ENCODE results near the gene CASD1.

Gene CASD1

DNA sequence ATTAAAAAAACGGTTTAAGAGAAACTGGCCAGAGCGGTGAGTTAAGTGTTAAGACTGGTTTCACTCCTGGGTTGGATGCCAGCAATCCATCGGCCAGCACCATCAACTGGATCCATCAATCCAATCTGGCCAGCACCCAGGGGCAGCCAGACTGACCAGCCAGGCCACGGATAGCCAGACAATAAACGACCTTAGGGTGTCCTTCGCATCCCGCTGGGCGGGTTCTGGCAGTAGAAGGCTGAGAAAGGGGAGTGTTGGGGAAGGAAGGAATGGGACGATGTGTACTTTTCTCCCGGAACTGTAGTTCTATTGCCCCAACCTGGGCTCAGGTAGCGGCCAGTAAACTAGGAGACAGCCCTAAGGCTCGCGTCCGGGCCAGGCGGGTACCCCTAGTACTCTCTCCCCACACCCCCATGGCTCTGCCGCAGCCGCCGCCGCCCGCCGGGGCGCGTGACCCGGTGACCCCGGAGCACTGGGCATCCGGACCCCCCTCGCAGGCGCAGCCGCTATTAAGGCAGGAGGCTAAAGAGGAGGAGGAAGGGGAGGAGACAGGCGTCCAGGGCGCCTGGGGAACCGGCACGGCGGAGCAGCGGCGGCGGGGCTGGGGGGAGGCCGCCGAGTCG, at the start of gene CASD1:
TSS of gene CASD1 (plus strand) at position 546 of the 623 bp plus-strand sequence. CDS start 276 bp downstream, outside the sequence.
- peak; percentile 69 for DNase-seq (ENCODE audit: low spot score)

DNA sequence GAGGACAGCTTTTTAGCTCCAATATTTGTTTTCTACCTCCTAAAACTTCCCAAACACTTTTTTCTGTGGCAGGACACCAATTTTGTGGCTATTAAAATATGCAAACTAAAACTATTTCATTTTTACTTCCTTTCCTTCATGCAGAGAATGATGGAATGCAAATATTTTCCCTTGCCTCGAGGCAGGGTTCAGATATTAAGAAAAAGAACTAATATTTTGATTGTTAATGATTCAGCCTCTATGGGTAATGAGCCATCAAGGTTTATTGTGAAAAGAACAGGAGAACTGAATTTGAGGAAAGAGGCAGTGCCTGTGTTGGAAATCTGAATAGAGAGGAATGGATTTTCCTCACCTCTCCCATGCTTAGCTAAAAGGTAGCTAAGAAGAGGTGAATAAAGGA, 43.1 kb upstream of the CASD1 start:
- no peak for DNase-seq (ENCODE audit: low spot score)

DNA sequence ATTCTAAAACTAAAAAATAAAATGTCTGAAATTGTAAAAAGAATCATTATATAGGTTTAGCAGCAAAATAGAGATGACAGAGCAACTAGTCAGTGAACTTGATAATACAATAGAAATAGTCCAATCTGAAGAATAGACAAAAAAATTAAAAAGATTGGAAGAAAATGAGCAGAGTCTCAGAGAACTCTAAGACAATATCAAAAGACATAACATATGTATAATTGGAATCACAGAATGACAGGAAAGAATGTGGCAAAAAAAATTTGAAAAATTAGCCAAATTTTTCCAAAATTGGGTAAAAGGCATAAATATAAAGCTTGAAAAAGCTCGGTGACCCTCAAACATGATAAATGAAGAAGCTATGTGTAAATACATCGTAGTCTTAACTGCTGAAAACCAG, 38.0 kb upstream of the CASD1 start:
- DNase-seq (ENCODE audit: low spot score), result no peak

DNA sequence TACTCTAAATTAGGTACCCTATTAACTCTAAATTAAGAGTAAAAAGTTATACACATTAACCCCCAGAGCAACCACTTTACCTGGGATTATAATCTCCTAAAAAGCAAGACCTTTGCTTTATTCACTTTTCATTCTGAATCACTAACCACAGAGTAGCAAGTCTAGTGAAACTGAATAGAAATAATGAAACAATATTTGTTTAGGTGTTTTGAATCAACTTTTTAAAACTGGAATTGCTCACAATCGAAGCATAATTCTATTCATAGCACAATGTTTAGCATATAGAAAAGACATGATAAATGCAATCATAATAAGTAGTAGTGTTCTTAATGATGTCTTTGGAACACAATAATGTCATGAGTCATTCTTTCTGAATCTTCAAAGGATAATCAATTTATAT, 37.0 kb upstream of the CASD1 start:
- DNase-seq (ENCODE audit: low spot score), result no peak

DNA sequence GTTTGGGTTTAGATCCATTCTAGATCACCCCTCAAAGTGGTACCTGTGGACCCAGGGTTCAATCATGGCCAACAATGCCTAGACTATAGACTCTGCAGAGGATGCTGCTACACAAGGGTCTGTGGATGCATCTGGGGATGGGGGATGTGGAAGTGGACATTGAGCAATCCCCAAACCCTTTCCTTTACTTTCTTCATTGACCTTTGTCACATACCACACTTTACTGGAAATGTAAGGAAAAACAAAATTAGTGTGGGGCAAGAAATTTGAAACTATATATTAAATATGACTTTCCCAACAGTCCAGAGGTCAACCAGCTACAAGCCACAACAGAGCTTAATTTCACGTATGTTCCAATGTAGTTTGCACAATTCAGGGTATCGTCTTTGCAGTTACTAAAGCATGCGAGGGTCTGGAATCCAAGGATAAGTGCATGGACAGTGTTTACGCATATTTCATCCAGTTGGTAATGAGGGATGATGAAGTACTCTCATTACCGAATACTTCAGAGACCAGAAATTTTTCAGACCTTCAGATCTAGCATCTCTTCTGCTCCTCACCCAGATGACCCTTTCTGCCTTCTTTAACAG, 33.3 kb upstream of the CASD1 start:
- no peak for DNase-seq (ENCODE audit: low spot score)

DNA sequence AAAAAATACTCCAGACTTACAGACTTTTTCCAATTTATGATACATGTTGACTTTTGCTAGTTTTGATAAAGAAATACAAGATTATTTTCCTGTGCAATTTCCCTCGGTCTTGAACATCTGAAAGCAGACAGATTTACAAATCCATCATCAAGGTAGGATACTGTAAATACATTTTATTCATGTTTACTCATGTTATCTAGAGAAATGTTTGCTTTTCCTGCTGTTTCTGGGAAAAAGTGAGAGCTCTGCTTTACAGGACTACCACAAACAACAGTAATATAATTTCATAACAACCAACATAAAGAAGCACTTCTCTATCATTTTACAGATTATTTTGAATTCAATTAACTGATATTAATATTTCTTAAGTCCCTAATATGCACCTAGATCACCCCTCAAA, 31.7 kb upstream of the CASD1 start:
- DNase-seq (ENCODE audit: low spot score), result no peak

DNA sequence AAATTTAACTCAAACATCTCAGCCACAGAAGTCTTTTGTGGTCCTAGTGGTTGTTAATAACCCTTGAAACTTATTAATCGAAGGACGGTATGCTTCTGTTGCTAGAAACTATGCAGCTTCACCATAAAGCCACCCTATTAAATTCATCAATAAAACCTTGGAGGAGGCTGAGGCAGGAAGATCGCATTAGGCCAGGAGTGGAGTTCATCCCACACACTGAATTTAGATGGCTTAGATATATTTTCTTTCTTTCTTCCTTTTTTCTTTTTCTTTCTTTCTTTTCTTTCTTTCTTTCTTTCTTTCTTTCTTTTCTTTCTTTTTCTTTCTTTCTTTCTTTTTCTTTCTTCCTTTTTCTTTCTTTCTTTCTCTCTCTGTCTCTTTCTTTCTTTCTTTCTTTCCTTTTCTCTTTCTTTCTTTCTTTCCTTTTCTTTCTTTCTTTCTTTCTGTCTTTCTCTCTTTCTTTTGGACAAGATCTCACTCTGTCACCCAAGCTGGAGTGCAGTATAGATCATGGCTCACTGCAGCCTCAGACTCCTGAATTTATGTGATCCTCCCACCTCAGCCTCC, 30.9 kb upstream of the CASD1 start:
- no peak for DNase-seq (ENCODE audit: low spot score)

DNA sequence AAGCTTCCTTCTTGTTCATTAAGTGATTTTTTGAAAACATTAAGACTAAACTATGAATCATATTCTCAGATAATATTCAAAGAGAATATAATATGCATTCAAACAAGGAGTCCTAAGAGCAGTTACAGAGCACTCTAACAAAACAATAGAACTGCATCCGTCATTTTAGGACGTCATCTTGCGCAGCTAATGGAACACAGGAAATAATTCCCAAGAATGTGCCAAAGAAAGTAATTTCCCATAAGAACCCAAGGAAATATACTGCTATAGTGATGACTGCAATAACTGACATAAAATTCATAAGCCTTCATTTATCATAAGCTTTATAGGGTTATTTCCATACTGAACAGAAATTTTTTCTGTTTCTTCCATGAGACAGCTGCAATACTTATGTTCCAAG, 28.3 kb upstream of the CASD1 start:
- no peak for DNase-seq (ENCODE audit: low spot score)

DNA sequence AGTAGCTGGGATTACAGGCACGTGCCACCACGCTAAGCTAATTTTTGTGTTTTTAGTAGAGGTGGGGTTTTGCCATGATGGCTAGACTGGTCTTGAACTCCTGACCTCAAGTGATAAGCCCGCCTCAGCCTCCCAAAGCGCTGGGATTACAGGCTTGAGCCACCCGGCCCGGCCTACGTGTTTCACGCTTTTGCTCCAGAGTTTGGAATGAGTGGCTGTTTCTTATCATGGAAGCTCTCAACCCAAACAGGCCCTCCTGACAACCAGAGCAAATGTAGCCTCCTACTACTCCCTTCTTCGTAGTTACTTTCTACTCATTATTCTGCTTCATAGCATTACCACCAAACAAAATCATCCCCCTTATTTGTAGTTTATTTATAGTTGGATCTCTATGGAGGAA, 26.8 kb upstream of the CASD1 start:
- no peak for DNase-seq (ENCODE audit: low spot score)

DNA sequence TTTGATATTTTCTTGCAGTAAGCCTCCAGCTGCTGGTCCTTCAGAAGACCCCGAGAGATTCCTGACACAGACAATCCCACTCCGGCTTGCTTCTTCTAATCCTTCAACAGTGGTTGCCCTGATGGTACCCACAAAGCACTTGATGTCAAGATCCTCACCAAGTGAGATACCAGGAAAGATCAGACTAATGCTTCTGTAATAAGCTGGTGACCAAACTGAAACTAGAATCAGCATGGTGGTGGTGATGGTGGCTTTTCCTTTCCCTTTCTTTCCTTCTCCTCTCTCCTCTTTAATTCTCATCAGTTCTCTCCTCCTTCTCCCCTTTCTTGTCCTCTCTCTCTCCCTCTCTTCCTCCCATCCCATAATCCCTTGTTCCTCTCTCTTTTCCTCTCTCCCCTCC, 25.8 kb upstream of the CASD1 start:
- no peak for DNase-seq (ENCODE audit: low spot score)

DNA sequence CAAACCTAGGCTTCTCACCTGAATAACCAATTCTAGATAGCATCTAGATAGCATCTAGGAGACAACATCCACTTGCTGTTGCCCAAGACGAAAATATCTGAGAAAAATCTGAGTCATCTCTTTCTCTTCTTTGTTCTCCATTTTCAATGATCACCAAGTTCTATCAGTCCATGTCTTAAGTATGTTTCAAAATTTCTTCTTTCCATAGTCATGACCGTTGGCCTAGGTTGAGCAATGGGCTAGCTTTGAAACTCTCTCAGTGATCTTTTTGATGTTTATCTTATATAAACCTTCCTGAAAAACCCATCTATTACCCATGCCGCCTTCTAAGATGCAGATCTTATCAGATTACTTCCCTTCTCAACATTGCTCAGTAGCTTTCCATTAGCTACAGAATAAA, 23.4 kb upstream of the CASD1 start:
- DNase-seq (ENCODE audit: low spot score), result no peak

DNA sequence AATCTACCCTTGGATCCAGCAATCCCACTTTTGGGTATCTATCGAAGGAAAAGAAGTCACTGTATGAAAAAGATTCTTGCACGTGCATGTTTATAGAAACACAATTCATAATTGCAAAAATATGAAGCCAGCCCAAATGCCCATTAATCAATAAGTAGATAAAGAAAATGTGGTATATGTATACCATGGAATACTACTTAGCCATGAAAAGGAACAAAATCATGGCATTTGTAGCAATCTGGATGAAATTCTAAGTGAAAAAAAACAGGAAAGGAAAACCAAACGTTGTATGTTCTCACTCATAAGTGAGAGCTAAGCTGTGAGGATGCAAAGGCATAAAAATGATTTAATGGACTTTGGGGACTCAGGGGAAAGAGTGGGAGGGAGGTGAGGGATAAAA, 18.2 kb upstream of the CASD1 start:
- no peak for DNase-seq (ENCODE audit: low spot score)

DNA sequence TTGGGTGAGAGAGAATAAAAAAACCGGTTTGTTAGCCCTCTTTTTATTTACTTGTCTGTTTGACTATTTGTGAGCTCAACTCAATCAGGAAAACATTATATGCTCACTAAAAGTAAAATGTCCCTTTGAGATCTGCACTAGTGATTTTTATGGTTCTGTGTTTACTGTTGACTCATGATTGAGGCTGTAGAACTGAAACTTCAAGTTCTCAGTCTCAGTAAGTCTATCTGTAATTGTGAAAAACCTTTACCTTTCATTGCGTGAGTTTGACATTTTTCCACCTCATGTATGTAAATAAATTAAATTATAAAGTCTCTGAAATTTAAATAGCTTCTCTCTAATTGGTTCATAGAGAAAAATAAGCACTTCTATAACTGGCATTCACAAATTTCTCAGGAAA, 17.0 kb upstream of the CASD1 start:
- no peak for DNase-seq (ENCODE audit: low spot score)

DNA sequence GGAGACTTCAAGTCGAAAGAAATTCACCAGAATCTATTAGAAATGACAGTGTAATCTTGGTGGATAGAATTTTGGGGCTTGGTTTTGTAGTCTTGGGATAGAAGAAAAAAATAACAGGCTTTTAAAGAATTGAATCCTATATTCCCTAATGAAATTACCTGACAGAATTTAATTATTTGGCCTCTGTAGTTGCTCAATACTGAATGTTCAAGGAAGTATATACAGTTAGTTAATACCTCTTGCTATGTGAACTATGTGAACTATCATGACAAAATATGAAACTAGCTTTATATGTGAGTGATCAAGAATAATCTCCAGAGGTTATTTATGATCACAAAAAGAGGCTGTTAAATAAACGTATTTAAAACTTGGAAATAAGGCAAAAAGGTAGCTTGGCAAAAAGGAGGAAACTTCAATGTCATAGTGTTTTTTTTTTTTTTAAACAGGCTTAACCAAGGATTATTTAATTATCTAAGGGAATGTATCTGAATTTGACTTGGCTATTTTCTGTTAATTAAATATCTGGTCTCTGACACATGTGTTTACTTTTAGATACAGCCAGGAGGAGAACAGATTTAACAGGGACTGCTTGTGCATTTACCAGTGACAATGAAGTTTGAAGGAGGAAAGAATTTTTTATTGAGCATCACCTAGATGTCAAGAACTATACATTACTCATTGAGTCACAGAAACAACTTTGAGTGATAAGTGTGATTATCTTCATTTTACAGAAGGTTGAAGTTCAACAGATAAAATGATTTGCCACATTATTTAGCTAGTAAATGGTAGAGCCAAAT, 11.5 kb upstream of the CASD1 start:
- DNase-seq (ENCODE audit: low spot score), result no peak

DNA sequence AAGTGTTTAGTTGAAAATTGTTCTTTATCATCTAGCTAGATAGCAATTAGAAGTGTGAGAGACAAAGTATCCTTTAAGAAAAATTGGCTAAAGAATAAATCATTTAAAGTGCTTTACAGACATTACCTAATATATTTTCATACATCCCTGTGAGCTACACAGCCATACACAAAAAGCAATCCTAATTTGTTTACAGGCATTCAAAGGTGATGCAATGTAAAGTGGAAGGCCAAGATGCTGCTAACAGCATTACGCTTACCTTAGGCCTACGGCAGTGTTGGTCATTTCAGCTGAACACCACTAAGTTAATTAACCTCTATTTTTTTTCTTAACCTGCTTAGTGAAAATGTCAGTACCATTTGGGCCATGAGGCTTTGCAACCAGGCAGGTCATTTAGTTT, 10.7 kb upstream of the CASD1 start:
- DNase-seq (ENCODE audit: low spot score), result no peak

DNA sequence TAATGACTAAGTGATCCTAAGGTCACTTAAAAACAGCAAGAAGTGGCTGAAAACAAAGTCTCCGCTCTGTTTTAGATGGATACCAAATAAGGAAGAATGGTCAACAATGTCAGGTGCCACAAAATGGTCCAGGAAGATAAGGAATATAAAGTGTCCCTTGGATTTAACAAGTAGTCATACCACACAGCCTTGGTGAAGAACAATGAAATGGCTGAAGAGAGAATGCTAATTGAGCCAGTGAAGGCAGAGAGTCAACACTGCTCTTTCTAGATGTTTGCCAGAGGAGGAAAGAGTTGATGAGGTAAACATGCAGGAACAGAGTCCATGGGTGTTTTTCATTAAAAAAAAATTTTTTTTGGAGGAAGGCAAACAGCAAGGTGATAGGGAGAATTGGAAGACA, 2.1 kb upstream of the CASD1 start:
- no peak for DNase-seq (ENCODE audit: low spot score)

DNA sequence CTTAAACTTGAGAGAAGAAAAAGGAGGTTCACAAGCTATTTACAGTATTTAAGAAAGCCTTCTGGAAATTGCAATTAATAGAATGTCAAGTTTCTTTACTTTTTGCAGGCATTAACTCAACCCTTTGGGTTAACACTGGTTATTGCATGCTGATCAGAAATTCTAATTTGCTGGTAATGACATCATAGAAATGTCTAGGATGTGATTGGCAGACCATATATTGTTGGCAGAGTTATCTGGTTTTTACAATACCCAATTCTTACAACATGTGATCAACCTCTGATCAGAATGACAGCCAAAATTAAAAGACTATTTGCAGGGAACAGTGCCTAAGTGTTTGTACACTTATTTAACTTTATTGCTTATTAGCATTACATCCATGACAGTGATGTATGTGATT, 1.6 kb upstream of the CASD1 start:
- no peak for DNase-seq (ENCODE audit: low spot score)

DNA sequence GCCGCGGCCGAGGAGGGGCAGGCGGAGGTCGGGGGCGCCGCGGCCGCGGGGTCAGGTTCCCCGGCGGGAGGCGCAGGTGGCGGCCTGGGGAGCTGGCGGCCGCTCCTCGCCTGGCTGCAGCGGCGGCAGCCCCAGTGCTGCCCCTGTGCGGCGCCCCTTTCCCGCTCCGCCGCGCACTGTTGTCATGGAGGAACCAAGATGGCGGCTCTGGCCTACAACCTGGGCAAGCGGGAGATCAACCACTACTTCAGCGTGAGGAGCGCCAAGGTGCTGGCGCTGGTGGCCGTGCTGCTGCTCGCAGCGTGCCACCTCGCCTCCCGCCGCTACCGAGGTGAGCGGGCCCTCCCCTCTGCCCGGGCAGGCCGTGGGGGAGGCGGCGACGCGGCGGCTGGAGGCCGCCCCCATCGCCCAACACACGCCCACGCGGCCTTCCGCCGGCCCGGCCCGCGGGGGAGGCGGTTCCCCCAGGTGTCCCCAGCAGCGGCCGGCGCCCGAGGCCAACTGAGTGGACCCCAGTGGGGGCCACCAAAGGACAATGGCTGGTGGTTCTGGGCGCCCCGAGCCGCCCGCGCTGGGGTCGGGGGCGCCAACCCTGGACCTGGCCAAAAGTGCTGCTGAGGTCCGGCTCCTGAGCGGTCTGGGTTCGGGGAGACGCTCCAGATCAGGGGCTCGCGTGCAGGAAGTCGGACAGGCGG, 425 bp downstream of the CASD1 start:
- DNase-seq (ENCODE audit: low spot score), result peak; percentile 66

DNA sequence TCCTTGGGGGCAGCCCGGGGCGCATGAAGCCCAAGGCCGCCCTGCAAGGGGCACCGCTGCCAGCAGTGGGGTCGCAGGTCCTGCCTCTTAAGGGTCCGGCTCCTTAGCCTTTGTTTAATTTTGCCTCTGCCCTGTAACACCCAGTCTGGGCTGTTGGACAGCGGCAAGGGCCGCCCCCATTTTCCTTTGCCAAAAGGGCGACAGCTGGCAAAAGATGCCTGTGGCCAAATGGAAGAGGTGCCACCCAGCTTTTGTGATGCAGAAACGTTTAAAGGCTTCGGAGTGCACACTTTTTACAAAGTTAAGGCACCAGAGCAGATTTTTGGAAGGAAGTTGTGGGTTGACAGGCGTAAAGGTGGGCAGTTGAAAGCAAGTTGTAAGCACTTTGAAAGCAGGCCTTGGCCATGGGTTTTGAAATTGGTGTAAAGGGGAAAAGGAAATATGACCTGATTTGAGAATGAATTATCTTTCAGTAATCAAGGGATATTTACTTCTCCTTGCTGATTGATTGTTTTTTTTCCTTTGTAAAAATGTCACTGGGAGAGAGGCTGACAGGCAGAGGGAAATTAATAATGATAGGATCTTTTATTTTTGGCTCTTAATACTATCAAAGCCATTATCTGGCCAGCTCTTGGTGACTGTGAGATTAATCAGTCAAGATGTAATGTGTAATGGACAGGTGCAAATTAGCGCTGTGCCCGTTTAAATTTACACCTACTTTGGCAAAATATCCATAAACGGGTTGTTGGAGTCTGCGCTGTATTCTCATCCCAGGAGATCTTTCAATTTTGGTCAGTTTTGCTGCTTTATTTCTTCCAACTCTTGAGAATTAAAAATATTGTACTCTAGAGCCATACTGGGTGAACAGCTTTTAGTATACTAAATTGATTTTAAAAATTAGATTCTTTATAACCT, 1.2 kb downstream of the CASD1 start:
- peak; percentile 27 for DNase-seq (ENCODE audit: low spot score)

DNA sequence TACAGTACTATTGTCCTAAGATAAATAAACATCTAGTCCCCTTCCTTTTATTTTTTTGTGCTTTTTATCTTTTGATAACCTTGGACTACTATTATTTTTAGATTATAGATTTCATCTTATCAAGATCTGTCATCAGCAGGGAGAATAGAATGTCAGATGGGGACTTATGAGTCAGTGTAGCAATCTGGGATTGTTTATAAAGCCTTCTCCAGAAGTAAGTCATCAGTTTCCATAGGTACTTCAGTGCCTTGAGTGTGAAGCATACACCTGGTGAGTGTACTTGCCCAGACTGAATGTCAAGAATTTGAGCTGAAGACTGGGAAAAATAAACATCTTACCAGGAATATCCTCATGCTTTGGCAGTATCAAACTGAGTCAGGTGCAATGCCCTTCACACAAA, 2.1 kb downstream of the CASD1 start:
- peak; percentile 7 for DNase-seq (ENCODE audit: low spot score)

DNA sequence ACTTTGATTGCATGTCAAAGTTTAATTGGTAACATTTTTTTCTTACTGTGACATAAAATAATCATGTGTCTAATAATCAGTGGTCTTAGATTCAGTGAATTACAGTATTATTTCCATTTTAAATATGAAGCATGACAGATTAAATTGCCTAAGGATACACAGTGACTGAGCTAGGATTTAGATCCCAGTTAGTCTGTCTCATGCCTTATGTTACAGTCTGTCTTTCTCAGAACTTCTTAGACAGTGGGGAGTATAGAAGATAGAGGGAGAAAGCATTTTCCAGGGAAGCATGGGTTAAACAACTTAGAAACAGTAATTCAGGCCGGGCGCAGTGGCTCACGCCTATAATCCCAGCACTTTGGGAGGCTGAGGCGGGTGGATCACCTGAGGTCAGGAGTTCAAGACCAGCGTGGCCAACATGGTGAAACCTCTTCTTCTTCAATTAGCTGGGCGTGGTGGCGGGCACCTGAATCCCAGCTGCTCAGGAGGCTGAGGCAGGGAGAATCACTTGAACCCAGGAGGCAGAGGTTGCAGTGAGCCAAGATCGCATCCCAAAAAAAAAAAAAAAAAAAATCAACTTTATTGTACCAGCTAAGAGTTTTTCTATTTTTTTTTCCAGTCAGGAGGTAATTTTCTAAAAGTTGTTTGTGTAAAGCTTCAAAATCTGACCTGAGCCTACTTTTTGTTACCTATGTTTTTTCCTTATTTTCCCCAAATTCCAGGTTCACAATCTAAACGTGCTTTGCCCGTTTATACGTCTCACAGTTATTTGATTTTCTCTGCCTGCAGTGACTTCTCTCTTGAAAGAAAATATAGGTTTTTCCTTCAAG, 3.3 kb downstream of the CASD1 start:
- DNase-seq (ENCODE audit: low spot score), result no peak

All from CD4-positive, alpha-beta T cell treated with Interleukin-15 for 4 hours (primary cell).